NCI-H187 treated with DMSO at 0.1 percent for 48 hours (cell line): ENCODE results near the gene VEGFC.

Experiments used
- DNase-seq: peaks from one replicate; lab custom pipeline; 2025; lab: John Stamatoyannopoulos, UW

Gene VEGFC

GRCh38 chr4:176680668-176681180 is 112.0 kb downstream of the VEGFC start:
- no peak for DNase-seq

DNA sequence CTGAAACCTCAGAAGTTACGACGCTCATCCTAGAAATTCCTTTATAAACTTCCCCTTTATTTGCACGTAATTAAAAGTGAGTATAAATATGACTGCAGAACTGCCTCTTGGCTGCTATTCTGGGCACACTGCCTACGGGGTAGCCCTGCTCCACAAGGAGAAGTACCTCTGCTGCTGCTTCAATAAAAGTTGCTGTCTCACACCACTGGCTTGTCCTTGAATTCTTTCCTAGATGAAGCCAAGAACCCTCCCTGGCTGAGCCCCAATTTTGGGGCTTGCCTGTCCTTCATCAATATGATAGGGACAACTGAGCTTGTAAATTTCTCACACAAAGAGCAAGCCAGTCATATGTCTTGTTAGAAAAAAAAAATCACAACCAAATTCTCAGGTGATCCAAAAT is 115.8 kb downstream of the VEGFC start:
- no peak for DNase-seq

GRCh38 chr4:176675810-176676209 is 116.9 kb downstream of the VEGFC start:
- no peak for DNase-seq

GRCh38 chr4:176671532-176671931 is 121.2 kb downstream of the VEGFC start:
- DNase-seq: no peak

GRCh38 chr4:176668324-176668723 is 124.4 kb downstream of the VEGFC start:
- no peak for DNase-seq

GRCh38 chr4:176664964-176665363 is 127.8 kb downstream of the VEGFC start:
- no peak for DNase-seq

DNA sequence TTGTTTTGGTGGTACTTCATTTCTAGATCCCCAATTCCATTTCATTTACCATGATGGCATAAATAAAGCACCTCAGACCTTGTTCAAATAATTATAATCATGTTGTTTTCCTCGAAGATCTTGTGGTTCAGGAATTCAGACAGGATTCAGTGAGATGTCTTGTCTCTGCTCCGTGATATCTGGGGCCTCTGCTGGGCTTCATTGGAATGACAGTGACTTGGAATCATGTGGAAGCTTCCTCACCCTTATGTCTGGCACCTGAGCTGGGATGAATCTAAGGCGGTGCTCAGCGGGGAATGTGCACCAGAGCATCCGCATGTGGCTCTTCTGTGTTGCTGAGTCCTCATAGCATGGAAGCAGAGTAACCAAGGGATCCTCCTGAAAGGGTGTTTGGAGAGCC is 132.2 kb downstream of the VEGFC start:
- DNase-seq: no peak

- no peak for DNase-seq
Measured at GRCh38 chr4:176656108-176656507, 136.6 kb downstream of the VEGFC start.

DNA sequence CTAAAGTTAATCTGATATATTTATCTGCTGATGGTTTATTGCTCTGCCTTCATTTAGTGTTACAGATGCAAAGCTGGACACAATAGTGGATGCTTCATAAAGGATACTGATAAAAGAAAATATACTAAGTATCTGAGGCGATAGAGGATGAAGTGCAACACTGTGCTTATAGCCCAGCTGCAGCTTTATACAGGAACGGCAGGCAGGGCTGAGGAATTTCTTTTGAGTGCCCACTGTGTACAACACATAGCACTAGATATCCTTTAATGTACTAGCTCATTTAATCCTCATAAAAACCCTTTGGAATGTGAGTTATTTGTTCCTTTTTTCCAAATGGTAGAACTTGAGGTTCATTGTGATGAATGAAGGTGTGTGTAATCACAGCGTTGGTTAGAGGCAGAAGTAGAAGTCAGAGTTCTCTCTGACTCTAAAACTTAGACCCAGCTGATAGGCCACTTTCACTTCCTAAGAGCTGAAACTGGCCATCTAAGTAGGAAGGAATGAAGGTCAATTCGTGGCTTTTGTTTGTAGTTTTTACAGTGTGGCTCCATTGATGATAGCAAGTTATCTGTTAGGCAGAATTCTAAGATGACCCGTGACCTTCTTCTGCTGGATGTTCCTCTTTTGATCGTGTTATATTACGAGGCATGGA is 138.0 kb downstream of the VEGFC start:
- DNase-seq: no peak

- no peak for DNase-seq
Measured at GRCh38 chr4:176653401-176654220, 139.1 kb downstream of the VEGFC start.

- no peak for DNase-seq
Measured at GRCh38 chr4:176646311-176646710, 146.4 kb downstream of the VEGFC start.

- DNase-seq: no peak
Measured at GRCh38 chr4:176645246-176645960, 147.3 kb downstream of the VEGFC start.

DNA sequence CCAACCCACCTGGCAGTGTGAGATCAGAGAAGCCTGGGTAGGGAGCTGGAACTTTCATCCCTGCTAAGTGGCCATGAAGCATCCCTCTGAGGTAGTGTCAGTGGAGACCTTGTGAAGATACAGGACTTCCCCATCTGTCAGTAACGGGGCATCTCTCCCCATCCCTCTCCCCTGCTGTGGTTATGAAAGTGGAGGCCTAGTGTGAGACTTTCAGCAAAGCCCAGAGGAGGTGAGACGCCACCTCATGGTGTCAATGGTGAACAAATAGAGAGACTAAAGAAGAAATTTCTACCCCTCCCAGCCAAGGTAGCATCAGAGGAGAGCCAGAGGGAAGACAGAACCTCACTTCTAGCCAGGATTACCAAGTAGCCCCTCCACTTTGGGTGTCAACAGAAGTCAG is 150.2 kb downstream of the VEGFC start:
- DNase-seq: no peak

- no peak for DNase-seq
Measured at GRCh38 chr4:176641237-176641636, 151.5 kb downstream of the VEGFC start.

GRCh38 chr4:176638992-176639391 is 153.7 kb downstream of the VEGFC start:
- DNase-seq: no peak

- no peak for DNase-seq
Measured at GRCh38 chr4:176636292-176636691, 156.4 kb downstream of the VEGFC start.

GRCh38 chr4:176635372-176636261 is 157.1 kb downstream of the VEGFC start:
- no peak for DNase-seq
